HG02973 (cell line): ENCODE measurements around the gene TMEM131L.
"Not testable (repeated sequence)": the region's sequence is repeated elsewhere in the genome, so short reads cannot be mapped to it uniquely, and the experiment has no call there.

Experiments used
- ATAC-seq: cut with Tn5 transposase; IDR thresholded peaks from one replicate; pipeline ENCODE4 v1.9.1; 2021; ENCODE audit warnings: moderate library complexity; ENCODE audit not compliant: unreplicated experiment

The TMEM131L gene

DNA sequence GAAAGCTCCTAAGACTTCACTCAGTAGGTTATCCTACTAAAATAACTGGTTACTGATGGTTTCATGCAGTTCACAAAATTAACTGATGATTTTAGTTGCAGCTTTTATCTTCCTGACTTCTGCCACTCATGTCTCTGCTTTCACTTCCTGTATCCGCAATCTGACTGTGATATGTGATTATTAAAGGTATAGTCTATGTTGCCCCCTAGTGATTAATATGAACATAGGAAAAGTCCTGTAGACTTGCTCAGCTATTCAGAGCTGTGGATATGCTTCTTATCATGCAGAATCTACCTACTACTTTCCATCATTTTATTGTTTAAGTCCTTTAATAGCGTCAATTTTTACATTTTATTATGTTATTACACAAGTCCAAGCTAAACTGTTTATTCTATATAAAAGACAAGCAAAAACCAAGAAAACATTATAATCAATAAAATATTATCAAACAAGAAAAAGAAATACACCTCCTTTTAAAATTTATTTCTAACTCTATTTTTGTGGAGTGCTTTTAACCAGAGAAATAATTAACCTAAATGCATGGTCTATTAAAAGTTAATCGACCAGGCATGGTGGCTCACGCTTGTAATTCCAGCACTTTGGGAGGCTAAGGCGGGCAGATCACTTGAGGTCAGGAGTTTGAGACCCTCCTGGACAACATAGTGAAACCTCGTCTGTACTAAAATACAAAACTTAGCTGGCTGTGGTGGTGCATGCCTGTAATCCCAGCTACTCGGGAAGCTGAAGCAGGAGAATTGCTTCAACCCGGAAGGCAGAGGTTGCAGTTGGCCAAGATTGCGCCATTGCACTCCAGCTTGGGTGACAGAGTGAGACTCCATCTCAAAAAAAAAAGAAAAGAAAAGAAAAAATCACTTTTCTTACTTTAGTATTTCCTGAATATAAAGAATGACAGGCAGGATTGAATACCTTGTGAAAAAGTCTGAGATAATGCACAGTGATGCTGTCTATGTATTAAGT lies 177.5 kb downstream of the TMEM131L start:
- ATAC-seq: peak; percentile 88

DNA sequence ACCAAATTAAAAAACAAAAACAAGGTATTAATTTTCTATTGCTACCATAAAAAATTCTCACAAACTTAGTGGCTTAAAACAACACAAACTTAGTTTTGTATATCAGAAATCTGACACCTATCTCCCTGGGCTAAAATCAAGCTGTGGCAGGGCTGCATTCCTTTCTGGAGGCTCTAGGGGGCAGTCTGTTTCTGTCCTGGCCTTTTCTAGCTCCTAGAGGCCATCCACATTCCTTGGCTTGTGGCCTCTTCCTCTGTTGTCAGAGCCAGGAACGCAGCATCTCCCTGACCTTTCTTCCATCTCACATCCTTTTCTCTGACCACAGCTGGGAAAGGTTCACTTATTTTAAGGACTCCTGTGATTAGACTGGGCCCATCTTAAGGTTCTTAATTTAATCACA lies 179.0 kb downstream of the TMEM131L start:
- no peak for ATAC-seq

DNA sequence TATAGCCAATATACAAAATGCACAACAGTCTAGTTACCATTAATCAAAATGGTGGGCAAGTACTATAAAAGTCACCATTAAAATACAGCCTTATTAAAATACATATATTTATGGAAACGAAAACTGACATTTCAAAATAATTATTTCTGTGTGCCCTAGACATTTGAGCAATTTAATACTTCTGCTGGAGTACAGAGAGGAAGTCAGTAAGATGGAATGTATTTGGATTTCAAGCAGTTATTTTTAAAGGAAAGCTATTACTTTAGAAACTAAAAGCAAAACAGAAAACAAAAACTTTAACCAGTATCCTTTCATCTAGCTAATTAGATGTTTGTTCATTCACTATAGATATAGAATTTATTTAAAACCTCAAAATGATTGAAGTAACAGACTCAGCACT lies 180.1 kb downstream of the TMEM131L start:
- no peak for ATAC-seq

DNA sequence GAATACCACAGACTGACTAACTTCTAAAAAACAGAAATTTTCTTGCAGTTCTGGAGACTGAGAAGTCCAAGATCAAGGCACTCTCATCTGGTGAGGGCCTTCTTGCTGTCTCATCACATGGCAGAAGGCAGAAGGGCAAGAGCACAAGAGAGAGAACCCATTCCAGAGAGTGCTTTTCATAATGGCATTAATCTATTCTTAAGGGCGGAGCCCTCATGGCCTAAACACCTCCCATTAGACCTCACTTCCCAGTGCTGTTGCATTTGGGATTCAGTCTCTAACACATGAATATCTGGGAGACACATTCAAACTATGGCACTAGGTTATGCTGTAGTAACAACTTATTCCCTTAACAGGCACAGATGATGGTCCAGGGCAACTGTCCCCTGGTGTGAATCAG lies 180.8 kb downstream of the TMEM131L start:
- ATAC-seq: no peak

DNA sequence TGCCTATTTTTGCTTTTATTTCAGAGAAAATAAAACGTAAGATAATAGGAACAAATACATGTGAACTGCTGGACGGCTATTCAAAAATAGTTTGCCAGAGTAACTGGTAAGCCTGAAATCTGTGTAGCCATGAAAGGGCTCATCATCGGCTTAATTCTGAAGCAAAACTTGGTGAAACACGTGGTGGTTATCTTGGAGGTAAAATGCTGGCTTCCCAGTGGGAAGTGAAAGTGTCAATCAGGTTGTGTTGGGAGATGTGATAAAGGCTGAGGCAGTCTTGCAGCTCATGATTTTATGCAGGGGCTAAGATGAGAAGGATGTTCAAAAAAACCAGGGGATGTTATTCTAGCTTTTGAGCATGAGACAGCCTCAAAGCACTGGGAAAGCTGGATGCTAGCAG lies 181.8 kb downstream of the TMEM131L start:
- ATAC-seq: no peak

DNA sequence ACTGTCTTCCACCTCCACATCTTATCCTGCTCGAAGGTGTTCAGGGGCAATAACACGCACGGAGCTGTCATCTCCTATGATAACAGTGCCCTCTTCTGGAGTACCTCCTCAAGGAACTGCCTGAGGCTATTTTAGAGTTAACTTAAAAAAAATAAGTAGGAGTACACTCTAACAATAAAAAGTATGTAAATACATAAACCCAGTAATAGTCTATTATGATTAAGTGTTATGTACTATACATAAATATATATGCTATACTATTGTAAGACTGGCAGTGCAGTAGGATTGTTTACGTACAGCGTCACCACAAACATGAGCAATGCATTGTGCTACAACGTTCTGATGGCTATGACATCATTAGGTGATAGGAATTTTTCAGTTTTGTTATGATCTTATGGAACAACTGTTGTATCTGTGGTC lies 183.4 kb downstream of the TMEM131L start:
- ATAC-seq: no peak

DNA sequence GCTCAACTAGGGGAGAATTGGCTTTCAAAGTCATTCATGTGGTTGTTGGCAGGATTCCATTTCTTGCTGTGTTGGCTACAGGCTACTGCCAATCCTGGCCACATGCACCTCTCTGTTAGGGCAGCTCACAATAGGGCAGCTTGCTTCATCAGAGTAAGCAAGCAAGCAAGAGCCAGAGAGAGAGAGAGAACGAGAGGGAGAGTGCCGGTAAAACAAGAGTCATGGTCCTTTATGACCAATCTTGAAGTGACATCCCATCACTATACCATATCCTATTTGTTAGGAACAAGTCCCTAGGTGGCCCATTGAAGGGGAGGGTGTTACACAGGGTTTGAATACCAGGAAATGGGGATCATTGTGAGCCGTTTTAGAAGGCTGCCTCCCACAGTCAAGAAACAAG lies 185.0 kb downstream of the TMEM131L start:
- ATAC-seq: no peak

DNA sequence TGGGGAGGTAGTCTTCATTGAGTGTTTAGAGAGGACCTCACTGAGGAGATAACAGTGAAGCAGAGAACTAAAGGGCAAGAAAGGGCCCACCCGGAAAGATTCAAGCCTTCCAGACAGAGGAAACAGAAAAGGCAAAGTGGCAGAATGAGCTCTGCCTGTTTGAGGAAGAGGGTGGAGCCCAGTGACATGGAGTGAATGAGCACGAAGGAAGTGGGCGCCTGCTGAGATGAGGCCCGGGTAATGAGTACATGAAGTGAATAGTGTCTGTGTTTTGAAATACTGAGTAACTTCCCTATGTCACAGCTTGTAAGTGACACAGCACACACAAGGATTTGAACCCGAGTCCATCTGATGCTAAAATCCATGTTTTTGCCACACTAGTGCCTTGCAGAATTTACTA lies 185.4 kb downstream of the TMEM131L start:
- no peak for ATAC-seq

DNA sequence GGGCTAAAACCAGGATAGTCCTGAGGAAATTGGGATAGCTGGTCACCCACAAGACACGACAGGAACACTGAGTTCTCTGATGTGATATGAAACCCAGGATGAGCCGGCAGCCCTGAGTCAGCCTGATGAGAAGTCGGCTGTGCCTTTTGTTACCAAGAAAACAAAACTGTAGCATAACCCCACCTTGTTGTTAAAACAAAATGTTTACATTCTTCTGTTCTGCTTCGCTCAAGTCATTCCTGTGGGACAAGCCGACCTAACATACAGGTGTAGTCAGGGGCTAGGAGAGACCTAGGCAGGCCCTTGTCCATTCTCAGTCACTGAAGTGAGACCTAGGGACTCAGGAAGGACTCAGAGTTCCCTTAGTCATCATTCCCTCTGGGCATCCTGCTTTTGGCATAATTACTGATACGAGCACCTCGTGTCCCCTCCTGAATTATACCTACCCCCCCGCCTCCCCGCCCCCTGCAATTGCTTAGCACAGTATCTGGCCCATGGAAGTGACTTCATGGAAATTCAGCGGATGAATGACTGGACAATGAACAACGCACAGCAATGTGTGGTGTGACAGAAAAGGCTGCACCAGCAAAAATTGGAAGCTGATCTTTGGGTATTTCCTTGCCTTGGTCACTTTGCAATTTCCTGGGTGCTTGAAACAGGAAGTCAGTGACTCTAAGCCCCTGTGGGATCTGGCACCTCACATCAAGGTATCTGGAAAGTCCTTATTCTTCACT lies 186.1 kb downstream of the TMEM131L start:
- no peak for ATAC-seq

DNA sequence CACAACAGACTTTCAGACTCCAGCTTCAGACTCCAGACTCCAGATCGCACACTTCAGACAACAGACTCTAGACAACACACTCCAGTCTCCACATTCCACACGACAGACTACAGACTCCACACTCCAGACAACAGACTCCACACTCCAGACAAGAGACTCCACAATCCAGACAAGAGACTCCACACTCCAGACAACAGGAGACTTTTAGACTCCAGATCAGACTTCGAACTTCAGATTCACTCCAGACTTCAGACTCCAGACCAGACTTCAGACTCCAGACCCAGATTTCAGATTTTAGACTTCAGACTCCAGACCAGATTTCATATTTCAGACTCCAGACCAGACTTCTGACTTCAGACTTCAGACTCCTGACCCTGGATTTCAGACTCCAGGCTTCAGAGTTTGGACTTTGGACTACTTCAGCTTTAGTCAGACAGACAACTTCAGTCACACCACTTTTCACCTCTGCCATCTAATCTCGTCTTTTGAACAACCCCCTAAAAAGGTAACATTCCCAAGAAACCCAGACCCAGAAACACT lies 188.9 kb downstream of the TMEM131L start:
- no peak for ATAC-seq

DNA sequence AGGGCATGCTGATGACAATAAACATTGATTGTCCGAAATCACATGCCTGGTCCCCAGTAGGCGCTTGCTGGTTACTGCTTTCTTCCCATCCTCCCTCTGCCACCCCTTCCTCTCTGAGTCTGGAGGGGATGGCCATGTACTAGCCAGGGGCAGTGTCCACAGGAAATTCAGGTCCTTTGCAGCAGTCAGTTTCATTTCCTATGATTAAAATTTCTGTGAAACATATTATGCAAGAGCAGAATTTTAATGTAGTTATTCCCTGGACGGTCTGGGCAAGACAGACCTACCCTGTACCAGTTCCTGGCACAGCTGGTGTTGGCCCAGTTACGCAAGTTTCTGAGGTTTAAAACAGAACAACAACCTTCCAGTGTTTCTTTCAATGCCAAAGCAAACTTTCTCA lies 189.8 kb downstream of the TMEM131L start:
- ATAC-seq: no peak

DNA sequence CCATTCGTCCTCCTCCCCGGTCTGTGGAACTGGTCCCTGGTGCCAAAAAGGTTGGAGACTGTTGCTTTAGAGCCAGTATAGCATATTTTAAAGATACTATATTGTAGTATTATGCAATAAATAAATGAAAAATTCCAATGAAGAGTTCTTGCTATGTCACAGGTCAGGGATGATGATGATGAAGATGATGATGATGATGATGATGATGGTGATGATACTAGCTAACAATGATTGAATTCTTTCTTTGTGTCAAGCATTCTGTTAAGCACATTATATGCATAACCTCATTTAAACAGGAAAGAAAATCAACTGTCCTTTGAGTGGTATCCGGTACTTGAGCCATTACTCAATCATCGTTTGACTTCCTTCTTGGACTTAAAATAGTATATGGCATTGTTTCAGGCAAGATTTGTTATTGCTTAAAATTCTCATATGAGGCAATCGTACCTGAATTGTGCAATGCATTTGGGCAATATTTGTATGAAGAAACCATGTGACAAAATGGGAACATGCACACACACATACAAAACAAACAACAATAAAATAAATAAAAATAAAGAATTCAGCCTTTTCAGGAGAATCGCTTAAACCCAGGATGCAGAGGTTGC lies 195.2 kb downstream of the TMEM131L start:
- ATAC-seq: no peak

DNA sequence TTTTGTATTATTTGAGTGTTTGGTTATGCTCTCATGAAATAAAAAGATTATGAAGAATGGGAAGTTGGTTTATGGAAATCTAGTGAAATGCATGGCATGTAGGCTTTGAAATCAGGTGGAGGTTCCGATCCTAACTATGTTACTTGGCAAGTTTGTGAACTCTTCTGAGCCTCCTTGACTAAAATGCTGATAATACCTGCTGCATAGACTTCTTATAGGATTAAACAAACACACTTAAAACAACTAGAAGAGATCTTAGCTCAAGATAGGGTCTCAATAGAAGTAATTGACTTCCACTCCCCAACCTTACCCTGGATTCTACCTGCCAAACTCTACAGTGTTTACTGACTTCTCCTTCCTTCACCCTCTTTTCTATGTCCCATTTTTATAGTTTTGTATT lies 195.7 kb downstream of the TMEM131L start:
- no peak for ATAC-seq

DNA sequence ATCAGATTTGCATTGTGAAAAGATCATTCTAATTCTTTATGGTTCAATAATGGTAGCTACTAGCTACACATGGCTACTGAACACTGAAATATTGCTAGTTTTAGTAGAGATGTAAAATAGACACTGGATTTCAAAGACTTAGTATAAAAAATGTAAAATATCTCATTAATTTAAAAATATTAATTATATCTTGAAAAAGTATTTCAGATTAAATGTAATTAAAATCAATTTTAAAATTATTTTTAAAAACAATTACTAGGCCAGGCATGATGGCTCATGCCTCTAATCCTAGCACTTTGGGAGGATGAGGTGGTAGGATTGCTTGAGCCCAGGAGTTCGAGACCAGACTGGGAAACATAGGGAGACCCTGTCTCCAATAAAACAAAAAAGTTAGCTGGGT lies 197.5 kb downstream of the TMEM131L start:
- no peak for ATAC-seq

DNA sequence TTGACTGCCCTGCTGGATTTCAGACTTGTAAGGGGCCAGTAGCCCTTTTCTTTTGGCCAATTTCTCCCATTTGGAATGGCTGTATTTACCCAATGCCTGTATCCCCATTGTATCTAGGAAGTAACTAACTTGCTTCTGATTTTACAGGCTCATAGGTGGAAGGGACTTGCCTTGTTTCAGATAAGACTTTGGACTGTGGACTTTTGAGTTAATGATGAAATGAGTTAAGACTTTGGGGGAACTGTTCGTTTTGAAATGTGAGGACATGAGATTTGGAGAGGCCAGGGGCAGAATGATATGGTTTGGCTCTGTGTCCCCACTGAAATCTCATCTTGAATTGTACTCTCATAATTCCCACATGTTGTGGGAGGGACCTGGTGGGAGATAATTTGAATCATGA lies 200.3 kb downstream of the TMEM131L start:
- ATAC-seq: not testable (repeated sequence)

DNA sequence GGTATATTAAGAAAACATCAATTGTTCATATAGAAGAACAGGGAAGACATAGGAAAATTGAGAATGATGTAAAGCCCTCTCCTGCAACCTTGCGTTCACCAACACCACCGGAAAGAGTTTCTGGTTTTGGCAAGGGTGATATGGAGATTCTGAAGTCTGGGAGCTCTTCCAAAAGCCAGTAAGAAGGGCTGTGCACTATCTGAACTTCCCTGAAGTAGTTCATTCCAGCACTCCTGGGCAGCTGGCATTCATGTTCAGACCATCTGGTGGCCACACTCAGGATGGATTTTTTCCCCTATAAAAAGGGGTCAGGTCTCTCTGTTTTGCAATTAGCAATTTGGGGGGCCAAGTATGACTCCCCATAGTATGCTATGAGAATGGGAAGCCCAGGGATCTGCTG lies 202.5 kb downstream of the TMEM131L start:
- ATAC-seq: no peak

DNA sequence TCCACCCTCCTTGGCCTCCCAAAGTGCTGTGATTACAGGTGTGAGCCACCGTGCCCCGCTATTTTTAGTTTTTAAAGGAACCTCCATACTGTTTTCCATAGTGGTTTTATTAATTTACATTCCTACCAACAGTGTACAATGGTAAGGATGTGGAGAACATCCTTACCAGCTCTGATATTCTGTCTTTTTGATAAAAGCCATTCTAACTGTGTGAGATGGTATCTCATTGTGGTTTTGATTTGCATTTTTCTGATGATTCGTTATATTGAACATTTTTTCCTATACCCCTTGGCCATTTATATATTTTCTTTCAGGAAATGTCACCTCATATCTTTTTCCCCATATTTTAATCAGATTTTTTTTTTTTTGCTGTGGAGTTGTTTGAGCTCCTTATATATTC lies 203.7 kb downstream of the TMEM131L start:
- ATAC-seq: no peak

DNA sequence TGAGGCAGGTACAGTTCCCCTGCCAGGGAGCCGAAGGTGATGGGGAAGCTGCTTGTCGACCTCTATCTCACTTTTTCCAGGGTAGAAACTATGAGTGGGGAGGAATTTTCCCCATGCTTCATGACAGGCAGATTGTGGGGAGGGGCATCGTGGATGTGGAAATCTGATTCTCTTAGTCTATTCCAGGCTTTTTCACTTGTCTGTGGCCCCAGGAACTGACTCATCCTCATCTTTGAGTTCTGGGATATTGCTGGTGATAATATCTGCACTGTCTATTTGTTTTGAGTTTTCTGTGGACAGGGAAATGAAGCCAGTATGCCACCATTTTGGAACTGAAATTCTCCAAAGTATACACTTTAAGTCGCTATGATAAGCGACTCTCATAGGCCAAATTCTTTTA lies 210.3 kb downstream of the TMEM131L start:
- no peak for ATAC-seq

DNA sequence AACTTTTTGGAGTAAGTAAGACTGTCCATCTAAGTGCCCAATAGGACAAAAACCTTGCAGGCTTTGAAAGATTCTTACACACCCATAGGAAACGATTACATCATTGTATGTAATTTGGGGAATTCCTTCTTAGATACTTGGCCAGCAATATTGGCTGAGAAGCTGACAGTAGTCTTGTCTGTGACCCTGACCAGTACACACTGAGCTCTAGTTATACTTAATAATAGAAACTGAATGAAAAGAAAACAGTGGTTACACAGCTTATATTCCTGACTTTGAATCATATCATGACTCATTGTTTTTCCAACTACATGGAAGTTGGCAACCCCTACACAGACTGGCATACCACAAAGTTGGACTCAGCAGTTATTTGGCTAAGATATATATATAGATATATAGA lies 210.8 kb downstream of the TMEM131L start:
- ATAC-seq: no peak

DNA sequence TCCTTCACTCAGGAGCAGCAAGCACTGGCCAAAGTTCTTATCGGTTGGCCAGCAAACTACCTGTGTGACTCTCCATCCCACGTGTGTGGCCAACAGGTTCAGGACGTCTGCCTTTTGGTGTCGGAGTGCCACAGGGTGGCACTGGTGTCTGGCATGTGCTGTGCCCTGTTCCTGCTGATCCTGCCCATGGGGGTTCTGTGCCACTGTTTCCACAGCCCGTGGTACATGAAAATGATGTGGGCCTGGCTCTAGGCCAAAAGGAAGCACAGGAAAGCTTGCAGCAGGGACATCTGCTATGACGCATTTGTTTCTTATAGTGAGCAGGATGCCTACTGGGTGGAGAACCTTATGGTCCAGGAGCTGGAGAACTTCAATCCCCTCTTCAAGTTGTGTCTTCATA lies 213.3 kb downstream of the TMEM131L start:
- no peak for ATAC-seq

DNA sequence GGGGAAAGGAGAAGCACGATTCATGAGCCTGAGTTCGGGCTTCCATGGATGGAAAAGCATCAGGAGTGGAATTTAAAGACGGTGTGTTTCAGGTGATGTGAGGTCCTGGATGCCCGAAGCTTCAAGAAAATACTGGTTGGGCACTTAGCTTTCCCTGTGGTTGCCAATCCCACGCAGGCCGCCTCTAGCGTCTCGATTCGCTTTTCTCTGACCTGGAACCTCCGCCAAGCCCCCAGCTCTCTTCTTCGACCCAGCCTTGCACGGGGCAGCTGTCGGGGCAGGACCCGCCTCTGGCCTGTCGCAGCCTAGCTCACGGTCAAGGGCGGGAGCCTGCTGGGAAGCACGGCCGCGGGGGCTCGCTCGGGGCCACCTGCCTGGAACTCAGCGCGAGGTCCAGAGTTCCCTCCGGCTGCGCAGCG lies 217.6 kb downstream of the TMEM131L start:
- no peak for ATAC-seq
